Measurements from ENCODE around the gene NHSL2.

DNA sequence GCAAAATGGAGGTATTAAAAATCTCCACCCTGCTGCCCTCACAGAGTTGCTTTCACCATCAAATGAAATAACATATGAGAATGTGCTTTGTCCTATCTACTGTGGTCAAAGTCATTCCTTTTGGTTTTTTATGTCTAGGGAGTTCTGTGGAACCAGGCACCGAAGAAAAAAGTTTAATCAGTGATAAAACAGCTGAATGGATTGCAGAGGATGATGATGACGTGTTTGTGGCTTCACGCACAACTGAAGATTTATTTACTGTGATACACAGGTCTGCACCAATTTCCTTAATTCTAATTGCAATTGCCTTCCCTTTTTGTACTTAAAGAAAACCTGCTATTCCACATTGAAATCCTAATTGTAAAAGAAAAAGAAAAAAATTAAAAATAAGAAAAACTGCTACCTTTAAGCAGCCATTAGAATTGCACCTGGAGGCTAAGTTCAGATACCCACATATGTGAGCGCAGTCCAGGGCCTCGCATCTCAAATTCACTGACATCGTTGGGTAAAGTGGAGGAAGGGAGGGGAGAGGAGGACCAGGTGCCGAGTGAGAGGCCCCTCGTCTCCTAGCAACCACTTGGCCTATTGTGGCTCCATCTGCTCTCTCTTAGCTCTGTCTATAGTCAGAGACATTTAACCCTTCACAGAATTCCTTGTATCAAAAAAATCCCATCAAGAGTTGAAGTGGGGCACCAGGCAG, 231.6 kb downstream of the NHSL2 start:
- TF ChIP-seq, protein P1, sequence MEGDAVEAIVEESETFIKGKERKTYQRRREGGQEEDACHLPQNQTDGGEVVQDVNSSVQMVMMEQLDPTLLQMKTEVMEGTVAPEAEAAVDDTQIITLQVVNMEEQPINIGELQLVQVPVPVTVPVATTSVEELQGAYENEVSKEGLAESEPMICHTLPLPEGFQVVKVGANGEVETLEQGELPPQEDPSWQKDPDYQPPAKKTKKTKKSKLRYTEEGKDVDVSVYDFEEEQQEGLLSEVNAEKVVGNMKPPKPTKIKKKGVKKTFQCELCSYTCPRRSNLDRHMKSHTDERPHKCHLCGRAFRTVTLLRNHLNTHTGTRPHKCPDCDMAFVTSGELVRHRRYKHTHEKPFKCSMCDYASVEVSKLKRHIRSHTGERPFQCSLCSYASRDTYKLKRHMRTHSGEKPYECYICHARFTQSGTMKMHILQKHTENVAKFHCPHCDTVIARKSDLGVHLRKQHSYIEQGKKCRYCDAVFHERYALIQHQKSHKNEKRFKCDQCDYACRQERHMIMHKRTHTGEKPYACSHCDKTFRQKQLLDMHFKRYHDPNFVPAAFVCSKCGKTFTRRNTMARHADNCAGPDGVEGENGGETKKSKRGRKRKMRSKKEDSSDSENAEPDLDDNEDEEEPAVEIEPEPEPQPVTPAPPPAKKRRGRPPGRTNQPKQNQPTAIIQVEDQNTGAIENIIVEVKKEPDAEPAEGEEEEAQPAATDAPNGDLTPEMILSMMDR (conservative IDR thresholded peaks at IDR 0.05; ENCODE audit: low read depth, low read length): no peak
- TF ChIP-seq EZH2 (IDR thresholded peaks at IDR 0.05; ENCODE audit: low read length, unreplicated experiment) (no peak), EZH2phosphoT487 (IDR thresholded peaks at IDR 0.05; ENCODE audit: borderline replicate concordance, low read length) (no peak)
